NCI-H2196 (cell line): ENCODE data around the gene NEURL1B.
"Not testable (repeated sequence)": the region's sequence is repeated elsewhere in the genome, so short reads cannot be mapped to it uniquely, and the experiment has no call there.

Source experiments
- DNase-seq: peaks from one replicate; lab custom pipeline; 2025; ENCODE audit not compliant: unreplicated experiment; lab: John Stamatoyannopoulos, UW

NEURL1B gene

DNA sequence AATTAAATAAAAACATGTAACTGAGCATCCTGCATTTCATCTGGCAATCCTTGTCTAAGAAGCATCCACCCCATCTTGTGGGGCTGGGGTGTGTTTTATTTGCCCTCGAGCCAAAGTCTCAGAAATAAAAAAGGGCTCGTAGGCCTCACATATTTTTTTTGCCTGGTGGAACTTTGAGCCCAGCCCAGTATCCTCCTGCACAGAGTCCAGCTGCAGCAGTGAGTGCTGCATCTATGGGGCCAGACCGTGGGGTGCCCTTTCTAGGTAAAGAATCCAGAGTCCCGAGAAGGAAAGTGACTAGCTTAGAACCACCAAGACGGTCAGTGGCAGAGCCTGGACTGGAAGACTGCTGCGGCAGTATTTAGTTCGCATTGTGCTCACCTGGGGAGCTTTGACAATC is 33.1 kb downstream of the NEURL1B start:
- DNase-seq, result no peak

DNA sequence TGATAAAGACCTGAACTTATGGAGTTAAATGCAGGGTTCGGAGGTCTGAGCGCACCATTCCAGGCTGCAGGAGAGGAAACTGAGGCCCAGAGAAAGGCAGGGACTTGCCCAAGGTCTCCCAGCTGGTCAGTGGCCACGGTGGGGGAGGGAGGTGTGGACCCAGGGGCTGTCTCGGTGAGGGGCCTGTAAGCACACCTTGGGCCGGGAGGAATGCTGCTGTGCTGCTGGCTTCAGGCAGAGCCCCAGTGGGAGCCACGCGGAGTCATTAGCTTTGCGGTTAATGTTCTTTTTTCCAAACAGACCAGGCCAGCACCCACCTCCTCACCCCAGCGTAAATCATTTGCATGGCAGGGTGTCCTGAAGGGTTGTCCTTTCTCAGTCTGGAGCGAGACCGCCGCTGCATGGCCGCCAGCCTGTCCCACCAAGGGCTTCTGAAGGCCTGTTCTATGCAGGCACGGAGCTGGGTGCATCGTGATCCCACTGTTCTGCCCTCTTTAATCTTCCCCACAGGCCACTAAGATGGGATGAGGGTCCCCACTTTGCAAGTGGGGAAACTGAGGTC is 35.9 kb downstream of the NEURL1B start:
- DNase-seq, result no peak

DNA sequence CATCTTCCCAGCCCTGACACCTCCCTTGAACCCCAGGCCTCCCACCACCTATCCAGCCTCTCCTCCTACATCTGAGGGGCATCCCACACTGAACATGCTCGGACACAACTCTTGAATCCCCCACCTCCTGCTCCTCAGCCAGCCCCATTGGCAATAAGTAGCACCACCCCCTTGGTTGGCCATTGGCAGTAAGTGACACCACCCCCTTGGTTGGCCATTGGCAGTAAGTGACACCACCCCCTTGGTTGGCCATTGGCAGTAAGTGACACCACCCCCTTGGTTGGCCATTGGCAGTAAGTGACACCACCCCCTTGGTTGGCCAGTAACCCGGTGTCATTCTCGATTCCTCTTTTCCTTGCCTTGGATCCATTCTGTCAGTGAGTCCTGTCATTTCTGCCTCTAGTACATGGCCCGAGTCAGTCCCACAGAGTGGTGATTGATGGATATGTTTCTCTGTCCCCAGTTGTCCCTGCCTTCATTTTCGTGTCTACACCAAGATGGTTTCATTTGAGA is 37.4 kb downstream of the NEURL1B start:
- not testable (repeated sequence) for DNase-seq

DNA sequence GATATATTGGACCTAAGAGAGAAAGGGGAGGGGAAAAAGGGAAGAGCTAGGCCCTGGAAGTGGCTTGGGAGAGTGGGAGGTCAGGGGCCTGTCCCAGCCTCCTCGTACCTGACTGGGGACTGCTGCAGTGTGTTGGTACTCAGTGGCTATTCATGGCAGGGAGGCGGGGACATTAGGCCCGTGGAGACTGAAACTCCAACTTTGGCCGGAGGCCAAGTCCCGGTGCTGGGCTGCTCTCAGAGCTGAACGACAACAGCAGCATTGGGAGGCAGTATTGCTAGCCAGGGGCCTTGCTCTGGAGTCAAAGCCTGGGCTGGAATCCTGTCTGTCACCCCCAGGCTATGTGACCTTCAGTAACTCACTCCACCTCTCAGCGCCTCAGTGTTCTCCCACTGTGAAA is 37.8 kb downstream of the NEURL1B start:
- DNase-seq, result peak; percentile 70

DNA sequence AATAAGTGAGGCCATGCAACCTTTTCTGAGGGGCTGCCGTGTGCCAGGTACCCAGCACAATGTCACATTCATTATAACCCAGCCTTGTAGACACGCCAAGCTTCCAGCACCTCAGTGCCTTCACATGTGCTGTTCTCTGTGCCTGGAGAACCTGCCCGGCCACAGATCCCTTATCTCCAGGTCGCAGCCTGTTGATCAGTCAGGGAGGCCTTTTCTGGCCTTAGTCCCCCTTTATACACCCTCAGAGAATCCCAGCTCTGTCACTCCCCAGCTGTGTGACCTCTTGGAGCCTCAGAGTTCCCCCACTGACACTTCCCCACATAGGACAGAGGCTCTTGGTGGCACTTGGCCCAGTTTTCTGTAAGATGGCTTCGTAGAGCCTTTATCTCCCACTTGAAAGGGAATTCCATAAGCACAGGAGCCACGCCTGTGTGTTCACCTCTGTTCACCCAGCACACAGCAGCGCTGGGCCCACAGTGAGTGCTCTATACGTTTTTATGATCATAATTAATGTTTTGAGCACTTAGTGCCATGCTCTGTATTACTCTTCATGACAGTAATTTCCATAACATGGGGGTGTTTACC is 38.7 kb downstream of the NEURL1B start:
- no peak for DNase-seq

DNA sequence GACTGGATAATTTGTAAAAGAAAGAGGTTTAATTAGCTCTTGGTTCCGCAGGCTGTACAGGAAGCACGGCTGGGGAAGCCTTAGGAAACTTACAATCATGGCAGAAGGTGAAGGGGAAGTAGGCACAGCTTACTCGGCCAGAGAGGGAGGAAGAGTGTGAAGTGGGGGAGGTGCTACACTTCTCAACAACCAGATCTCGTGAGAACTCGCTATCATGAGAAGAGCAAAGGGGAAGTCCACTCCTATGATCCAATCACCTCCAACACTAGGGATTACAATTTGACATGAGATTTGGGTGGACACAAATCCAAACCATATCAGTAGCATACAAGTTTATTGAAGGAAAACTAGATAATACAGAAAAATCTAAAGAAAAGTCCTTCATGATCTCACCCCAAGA is 39.9 kb downstream of the NEURL1B start:
- DNase-seq, result no peak

DNA sequence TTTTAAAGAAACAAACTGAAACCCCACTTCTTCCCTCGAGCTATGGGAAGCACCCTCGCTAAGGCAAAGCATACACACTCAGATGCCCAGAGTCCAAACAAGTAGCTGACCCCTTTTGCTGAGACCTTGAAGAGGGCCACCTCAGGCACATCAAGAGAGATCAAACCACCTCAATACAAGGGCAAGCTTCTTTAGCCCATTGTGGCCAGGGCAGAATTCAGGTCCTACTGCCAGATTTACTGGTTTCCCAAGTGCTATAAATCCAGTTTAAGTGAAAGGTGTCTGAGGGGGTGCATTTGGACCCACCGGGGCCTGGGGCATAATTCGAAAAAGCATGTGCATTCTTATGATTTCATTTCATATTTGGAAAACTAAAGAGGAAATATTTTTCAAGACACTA is 40.4 kb downstream of the NEURL1B start:
- no peak for DNase-seq

DNA sequence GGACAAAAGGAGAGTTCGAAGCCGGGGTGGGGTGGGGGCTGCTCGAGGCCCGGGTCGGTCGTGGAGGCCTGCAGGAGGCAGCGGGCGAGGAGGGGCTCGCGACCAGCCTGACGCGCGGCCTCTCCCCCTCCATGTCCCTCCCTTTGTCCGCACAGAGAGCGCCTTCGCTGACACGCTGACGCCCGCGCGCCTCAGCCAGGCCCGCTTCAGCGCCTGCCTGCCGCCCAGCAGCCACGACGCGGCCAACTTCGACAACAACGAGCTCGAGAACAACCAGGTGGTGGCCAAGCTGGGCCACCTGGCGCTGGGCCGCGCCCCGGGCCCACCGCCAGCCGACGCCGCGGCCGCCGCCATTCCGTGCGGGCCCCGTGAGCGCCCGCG is 42.2 kb downstream of the NEURL1B start:
- no peak for DNase-seq

DNA sequence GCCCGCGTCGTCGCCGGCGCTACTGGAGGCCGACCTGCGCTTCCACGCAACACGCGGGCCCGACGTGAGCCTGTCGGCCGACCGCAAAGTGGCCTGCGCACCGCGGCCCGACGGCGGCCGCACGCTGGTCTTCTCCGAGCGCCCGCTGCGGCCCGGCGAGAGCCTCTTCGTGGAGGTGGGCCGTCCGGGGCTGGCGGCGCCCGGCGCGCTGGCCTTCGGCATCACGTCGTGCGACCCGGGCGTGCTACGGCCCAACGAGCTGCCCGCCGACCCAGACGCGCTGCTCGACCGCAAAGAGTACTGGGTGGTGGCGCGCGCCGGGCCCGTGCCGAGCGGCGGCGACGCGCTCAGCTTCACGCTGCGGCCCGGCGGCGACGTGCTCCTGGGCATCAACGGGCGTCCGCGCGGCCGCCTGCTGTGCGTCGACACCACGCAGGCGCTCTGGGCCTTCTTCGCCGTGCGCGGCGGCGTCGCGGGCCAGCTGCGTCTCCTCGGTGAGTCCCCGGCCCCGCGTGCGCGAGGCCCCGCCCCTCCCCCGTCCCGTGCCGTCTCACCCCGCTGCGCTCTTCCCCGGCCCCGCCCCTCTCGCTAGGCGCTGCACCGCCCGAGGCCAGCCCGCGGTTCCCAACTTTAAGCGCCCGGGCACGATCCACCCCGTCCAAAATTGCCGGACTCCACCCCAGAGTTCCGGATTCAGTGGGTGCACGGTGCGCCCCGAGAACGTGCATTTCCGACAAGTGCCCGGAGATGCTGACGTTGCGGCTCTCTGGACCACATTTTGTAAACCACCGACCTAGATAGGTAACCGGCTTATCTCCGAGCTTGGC is 42.8 kb downstream of the NEURL1B start:
- no peak for DNase-seq

DNA sequence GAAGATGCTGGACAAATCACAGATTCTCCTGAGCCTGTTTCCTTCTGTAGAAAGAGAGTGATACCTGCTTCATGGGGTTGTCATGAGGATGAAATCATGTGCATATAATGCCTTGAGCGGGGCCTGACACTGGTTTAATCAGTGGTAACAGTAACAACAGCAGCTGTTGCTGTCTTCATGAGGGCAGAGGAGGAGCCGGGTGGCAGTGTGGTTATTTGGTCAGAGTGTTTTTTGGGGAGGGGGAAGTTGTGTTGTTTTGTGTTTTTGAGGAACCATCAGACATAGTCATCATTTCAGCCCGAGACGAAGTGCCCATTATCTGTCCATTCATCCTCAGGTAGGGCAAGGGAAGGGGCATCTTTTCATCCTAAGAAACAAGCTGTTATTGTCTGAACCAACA is 44.0 kb downstream of the NEURL1B start:
- DNase-seq, result no peak

DNA sequence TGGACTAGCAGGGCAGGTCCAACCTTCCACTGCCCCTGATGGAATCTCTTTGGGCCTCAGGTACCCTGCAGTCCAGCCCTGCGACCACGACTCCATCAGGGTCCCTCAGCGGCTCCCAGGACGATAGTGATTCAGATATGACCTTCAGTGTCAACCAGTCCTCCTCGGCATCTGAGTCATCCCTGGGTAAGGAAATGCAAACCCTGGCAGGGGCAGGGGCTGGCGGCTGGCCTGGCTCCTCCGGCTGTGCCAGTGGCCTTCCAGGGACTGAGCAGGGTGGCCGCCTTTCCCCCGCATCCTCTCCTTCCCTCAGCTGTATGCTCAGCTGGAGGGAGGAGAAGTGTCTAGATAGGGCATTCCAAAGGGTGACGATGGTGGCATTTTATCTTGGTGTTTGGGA is 45.0 kb downstream of the NEURL1B start:
- DNase-seq, result no peak

DNA sequence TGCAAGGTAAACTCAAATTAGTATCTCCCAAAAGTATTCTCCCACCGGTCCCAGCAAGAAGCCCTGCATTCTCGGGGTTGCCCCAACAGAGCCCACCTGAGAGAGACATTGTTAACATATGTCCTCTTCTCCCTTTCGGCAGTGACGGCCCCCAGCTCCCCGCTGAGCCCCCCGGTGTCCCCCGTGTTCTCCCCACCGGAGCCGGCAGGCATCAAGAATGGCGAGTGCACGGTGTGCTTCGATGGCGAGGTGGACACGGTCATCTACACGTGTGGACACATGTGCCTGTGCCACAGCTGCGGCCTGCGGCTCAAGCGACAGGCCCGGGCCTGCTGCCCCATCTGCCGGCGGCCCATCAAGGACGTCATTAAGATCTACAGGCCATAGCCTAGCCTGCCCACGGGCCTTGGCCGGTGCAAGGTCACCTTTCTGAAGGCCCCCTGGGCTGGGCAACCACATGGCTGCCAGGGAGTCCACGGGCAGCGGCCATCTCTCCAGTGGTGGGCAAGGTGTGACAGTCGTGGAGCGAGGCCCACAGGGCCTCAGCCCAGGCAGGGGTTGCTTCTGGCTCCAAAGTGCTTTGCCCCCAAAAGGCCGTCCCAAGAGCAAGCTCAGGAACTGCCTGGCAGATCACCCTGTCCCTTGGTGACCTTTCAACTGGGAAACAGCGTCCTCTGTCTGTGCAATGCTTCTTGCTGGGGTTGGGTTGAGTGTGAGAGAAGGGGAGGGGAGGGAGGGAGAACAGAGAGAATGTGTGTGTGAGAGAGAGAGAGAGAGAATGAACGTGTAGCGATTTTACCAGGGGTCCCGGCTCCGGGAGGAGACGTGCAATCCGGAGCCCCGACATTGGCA is 45.7 kb downstream of the NEURL1B start:
- DNase-seq, result no peak

DNA sequence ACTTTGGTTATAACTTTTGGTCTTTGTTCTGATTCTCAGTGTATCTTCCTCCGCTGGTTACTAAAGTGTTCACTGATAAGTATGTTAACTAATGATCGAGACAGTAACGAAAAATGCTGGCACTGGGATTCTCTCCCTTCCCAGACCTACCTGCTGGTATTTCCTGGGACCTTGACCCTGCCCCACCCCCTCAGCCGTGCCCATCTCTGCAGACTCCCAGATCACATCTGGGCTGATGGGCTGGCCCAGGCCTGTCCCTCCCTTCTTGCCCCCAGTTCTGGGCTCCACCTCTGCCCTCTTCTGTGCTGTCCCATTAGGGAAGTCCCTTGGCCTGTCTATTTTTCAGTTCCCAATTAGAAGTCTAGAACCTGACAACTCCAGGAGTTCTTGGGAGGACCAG is 46.9 kb downstream of the NEURL1B start:
- DNase-seq, result no peak

DNA sequence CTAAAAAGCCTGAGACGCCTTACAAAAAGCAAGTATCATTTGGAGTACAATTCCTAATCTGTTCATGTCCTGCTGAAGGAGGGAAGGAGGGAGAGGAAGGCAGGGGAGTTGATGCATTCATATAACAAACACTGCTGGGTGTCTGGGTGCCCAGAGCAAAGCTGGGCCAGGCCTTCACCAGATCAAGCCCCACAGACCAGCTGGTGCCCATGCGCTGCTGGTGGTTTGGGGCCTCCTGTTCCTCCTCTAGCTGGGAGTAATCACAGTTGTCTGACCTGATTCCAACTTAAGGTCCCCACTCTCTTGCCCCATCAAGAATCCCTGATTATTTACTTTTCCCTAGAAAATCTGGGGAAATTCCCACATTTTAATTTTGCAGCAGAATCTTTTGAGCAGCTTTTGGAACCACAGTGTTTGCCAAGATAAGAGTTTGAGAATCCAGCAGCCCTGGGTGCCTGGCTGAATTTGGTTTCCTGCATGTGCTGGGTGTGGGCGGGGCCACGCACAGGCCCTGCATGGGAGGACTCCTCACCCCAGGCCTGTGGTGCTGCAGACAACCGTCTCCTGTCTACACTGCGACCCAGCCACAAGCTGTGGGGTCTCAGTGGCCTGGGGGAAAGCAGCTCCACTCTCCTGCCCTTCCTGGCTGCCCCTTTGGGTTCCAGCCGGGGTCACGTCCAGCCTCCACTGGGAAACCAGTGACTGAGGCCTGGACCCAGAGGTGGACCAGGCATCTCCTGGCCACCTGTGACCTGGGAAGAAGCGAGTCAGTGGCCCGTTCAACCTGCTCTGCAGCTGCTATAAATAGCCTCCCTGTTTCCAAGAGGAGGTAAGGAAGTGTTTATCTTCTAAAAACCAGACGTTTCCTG is 47.5 kb downstream of the NEURL1B start:
- no peak for DNase-seq

DNA sequence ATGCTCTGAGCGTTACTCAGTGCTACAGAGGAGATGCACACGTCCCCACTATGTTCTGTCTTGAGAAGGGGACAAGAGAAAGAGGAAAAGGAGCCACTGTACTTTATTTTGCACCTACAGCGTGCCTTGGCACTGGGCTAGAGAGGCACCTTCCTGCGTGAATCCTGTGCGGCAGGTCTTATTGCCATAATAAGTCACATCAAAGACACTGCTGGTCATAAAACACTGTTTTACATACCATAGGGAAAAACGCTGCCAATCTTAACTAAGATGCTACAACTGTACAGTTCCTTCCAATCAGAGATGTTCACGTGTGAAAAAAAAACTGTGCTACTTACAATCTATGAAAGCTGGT is 48.1 kb downstream of the NEURL1B start:
- DNase-seq, result no peak

DNA sequence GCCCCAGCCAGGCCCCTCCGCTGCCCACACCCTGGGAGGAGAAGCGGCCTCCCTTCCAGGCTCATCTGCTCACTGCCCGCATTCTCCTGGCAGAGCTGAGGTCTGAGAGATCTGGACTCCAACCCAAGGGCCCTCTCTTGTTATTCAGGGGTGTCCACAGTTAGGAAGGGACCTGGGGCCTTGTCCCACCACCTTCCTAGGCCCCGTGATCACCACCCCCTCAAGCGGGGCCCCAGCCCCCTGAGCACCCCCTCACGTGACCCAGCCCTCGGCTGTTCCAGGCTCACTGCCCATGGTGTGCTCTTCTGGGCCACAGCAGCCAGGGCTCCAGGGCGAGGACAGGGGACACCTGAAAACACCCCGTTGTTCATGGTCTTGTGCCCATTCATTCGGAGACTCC is 48.7 kb downstream of the NEURL1B start:
- no peak for DNase-seq

DNA sequence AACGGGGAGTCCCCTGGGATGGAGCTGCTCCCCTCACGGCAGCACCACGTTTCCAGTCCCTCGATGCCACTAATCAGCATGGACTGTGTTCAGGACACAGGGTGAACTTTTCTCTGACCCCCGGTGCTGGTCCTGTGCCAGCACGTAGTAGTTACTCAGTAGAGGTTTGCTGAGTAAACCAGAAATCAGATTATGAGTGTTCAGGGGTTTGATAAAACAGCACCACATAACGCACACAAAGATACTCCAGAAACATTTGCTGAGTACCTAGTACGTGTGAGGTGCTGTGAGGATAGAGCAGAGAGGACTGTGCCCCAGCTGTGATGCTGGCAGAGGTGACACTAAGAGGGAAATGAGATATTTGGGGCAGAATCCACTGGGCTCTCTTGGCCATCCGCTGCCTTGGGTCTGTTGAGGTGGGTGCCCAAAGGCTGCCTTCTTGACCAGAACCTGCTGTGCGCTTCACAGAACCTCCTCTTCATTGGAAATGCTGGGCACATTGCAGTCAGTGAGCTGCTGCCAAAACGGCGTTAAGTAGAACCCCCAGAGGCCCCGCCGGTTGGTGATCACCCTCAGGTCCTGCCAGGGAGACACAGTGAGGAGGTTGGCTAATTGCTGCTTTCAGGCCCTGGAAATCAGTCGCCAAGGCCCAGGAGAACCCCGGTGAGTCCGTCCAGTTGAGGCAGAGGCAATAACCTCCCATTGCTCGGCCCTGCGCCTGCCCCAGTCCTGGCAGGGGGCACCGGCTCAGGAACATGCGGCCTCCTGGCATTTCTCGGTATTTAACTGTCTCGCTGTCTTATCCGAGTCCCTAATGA is 49.4 kb downstream of the NEURL1B start:
- no peak for DNase-seq

DNA sequence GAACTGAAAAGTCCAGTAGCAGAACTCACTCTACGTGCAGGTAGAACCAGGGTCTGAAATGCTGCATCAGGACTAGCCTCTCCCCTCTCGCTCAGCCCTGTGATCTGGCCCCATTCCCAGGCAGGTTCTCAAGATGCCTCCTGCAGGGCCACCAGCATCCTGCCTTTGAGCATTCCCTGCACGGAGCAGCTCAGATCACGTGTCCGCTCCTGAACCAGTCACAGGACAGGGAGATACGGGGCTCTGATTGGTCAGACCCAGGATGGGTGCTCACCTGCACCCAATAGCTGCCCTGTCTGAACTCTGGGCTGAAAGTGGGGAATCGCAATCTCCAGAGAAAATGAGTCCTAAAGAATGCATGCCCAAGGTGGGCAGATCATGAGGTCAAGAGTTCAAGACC is 50.8 kb downstream of the NEURL1B start:
- no peak for DNase-seq

DNA sequence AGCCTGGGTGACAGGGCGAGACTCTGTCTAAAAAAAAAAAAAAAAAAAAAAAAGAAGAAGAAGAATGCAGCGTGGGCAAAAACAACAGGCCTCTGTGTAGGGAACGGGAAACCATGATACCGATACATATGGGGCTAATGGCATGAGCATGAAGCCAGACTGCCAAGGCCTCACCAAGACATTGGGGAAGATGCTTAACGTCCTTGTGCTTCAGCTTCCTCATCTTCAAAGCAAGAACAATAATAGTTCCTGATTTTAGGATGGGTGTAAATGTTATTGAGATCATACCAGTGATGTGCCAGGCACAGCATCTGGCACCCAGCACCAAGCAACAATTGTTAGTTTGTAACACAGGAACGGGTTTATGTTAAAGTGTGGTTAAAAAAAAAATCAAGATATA is 51.4 kb downstream of the NEURL1B start:
- no peak for DNase-seq

DNA sequence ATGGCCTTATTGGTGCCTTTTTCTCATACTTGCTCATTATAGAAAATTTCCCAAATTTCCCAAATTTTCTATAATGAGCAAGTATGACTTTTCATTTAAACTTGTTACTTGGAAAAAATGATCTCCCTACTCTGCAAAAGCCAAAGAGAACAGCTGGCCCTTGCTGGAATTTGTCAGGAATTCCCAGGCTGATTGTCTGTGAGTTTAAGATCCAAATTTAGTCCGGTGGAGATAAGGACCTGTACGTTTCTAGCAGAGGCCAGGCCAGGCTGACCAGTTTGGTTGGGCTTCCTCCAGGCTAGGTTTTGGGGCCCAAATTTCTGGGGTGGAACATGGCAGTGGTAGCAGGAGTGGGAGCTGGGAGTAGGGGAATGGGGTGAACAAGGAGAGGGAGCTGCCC is 51.9 kb downstream of the NEURL1B start:
- no peak for DNase-seq
